ENCODE results near the gene B3GNT2.

Gene B3GNT2

GRCh38 chr2:62150597-62151305, 45.2 kb upstream of the B3GNT2 start (continued):
- TF ChIP-seq BCL6B (tag by site-specific recombination; IDR thresholded peaks at IDR 0.05) = no peak

GRCh38 chr2:62151306-62151638, 44.6 kb upstream of the B3GNT2 start:
- POLR2A ChIA-PET = interaction anchor here (0.6 kb wide), 1 partner anchor 62 kb away, joined by 3 read pairs; no protein-coding TSS in a partner anchor
- no peak overlapping the region for H3K4me3 ChIP-seq (ENCODE audit: low read depth, low read length)
- no peaks in the 10 kb centered on the region for H3K4me1 ChIP-seq (ENCODE audit: control insufficient read depth, insufficient read depth, low read length)
- TF ChIP-seq ZNF280D (tag by site-specific recombination; IDR thresholded peaks at IDR 0.05) = no peak
- no peak for TF ChIP-seq ZFP37 (tag by site-specific recombination; IDR thresholded peaks at IDR 0.05)
- no peak for TF ChIP-seq ZNF214 (tag by site-specific recombination; IDR thresholded peaks at IDR 0.05; ENCODE audit: borderline replicate concordance)
- CTCF ChIA-PET = interaction anchor here (0.6 kb wide), 1 partner anchor 513 kb away, joined by 4 read pairs; no protein-coding TSS in a partner anchor
- no peaks in the 10 kb centered on the region for H3K36me3 ChIP-seq (ENCODE audit: control insufficient read depth in 2 of 2, insufficient read depth in 1 of 2, low read length in 2 of 2)
- no peak overlapping the region for H3K27ac ChIP-seq (ENCODE audit: extremely low read depth, low read depth, low read length)
- no peaks in the 10 kb centered on the region for H3K9me3 ChIP-seq (ENCODE audit: control insufficient read depth, insufficient read depth, low read depth, low read length)

- Histone ChIP-seq H3K4me3 (ENCODE audit: low read depth, low read length) (no peak overlapping the region), H3K36me3 (ENCODE audit: control insufficient read depth in 2 of 2, insufficient read depth in 1 of 2, low read length in 2 of 2) (no peaks in the 10 kb centered on the region), H3K4me1 (ENCODE audit: control insufficient read depth, insufficient read depth, low read length) (no peaks in the 10 kb centered on the region), H3K9me3 (ENCODE audit: control insufficient read depth, insufficient read depth, low read depth, low read length) (no peaks in the 10 kb centered on the region), H3K27ac (ENCODE audit: extremely low read depth, low read depth, low read length) (no peak overlapping the region)
- CTCF ChIA-PET = interaction anchor here (0.9 kb wide), 1 partner anchor 180 kb away, joined by 3 read pairs; no protein-coding TSS in a partner anchor
- no peak for TF ChIP-seq ZNF629 (tag by site-specific recombination; IDR thresholded peaks at IDR 0.05)
- TF ChIP-seq ZFP37 (tag by site-specific recombination; IDR thresholded peaks at IDR 0.05) = no peak
- TF ChIP-seq ZNF223 (tag by site-specific recombination; IDR thresholded peaks at IDR 0.05) = no peak
- no peak for TF ChIP-seq ZNF677 (tag by site-specific recombination; IDR thresholded peaks at IDR 0.05)
- no peak for TF ChIP-seq ZNF266 (tag by site-specific recombination; IDR thresholded peaks at IDR 0.05; ENCODE audit: low read depth)
- POLR2A ChIA-PET = no interaction called here
These were observed 43.9 kb upstream of the B3GNT2 start for GRCh38 chr2:62152000-62152399.

- H3K36me3 ChIP-seq (ENCODE audit: control insufficient read depth in 2 of 2, insufficient read depth in 1 of 2, low read length in 2 of 2) = no peaks in the 10 kb centered on the region
- H3K27ac ChIP-seq (ENCODE audit: extremely low read depth, low read depth, low read length) = no peak overlapping the region
- POLR2A ChIA-PET = no interaction called here
- no peak overlapping the region for H3K4me3 ChIP-seq (ENCODE audit: low read depth, low read length)
- H3K4me1 ChIP-seq (ENCODE audit: control insufficient read depth, insufficient read depth, low read length) = no peaks in the 10 kb centered on the region
- CTCF ChIA-PET = interaction anchor here (0.5 to 1.3 kb wide), 3 partner anchors 43 to 173 kb away, joined by 3 to 4 read pairs (median 3); no protein-coding TSS in a partner anchor
- H3K9me3 ChIP-seq (ENCODE audit: control insufficient read depth, insufficient read depth, low read depth, low read length) = no peaks in the 10 kb centered on the region
- TF ChIP-seq ZNF792 (tag by site-specific recombination; IDR thresholded peaks at IDR 0.05) (no peak), WT1 (tag by site-specific recombination; IDR thresholded peaks at IDR 0.05) (no peak), ZNF416 (tag by site-specific recombination; IDR thresholded peaks at IDR 0.05) (no peak), ZNF433 (tag by site-specific recombination; IDR thresholded peaks at IDR 0.05; ENCODE audit: low read depth) (no peak), SP7 (tag by site-specific recombination; IDR thresholded peaks at IDR 0.05) (no peak), ZNF341 (tag by site-specific recombination; IDR thresholded peaks at IDR 0.05; ENCODE audit: low read depth) (no peak), ZBTB10 (tag by site-specific recombination; IDR thresholded peaks at IDR 0.05) (no peak), RBAK (tag by site-specific recombination; IDR thresholded peaks at IDR 0.05) (no peak), ZSCAN18 (tag by site-specific recombination; IDR thresholded peaks at IDR 0.05) (no peak), ZNF488 (tag by site-specific recombination; IDR thresholded peaks at IDR 0.05) (no peak), ZNF707 (tag by site-specific recombination; IDR thresholded peaks at IDR 0.05) (no peak)
These were observed 38.9 kb upstream of the B3GNT2 start for GRCh38 chr2:62156861-62157496.
